ENCODE data around the gene DCDC2B.

DCDC2B gene

GRCh38 chr1:32181563-32181962, 27.3 kb upstream of the DCDC2B start:
- Histone ChIP-seq H3K4me1 (ENCODE audit: control insufficient read depth, insufficient read depth, low read length) (peaks cover 28% of the 10 kb centered on the region), H3K9ac (ENCODE audit: low read depth, low read length) (peak overlapping the region; percentile 96), H3K9me3 (replicated peaks; ENCODE audit: low read length) (no peaks in the 10 kb centered on the region), H3K36me3 (ENCODE audit: insufficient read depth, low read length) (peaks cover 33% of the 10 kb centered on the region), H3K4me2 (ENCODE audit: low read length) (peak overlapping the region; percentile 88), H3K4me3 (ENCODE audit: low read length) (peak overlapping the region; percentile 76), H3K27me3 (ENCODE audit: control insufficient read depth, insufficient read depth, low read length) (no peaks in the 10 kb centered on the region)

DNA sequence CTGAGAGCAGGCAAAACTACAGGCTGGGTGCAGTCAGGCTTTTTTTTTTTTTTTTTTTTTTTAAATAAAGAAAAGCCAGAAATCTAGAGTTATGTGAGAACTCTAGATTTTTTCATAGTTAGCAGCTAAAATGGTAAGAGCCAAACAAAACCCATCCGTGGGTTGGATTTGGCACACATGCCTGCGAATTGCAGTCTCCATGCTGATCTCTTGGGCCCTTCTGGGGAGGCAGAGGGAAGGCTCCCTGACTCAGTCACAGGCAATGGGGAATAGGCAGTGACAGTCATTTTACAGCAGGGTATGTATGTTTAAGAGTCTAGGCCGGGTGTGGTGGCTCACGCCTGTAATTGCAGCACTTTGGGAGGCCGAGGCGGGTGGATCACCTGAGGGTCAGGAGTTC, 26.8 kb upstream of the DCDC2B start:
- Histone ChIP-seq H3K4me2 (ENCODE audit: low read length) (peak overlapping the region; percentile 88), H3K36me3 (ENCODE audit: insufficient read depth, low read length) (peaks cover 38% of the 10 kb centered on the region), H3K9ac (ENCODE audit: low read depth, low read length) (peak overlapping the region; percentile 96), H3K9me3 (replicated peaks; ENCODE audit: low read length) (no peaks in the 10 kb centered on the region), H3K4me3 (ENCODE audit: low read length) (peak overlapping the region; percentile 76), H3K27me3 (ENCODE audit: control insufficient read depth, insufficient read depth, low read length) (no peaks in the 10 kb centered on the region), H3K4me1 (ENCODE audit: control insufficient read depth, insufficient read depth, low read length) (peaks cover 28% of the 10 kb centered on the region)

- Histone ChIP-seq H3K9ac (ENCODE audit: low read depth, low read length) (no peak overlapping the region), H3K4me2 (ENCODE audit: low read length) (peak overlapping the region; percentile 9), H3K27me3 (ENCODE audit: control insufficient read depth, insufficient read depth, low read length) (no peaks in the 10 kb centered on the region), H3K4me1 (ENCODE audit: control insufficient read depth, insufficient read depth, low read length) (peaks cover 21% of the 10 kb centered on the region), H3K9me3 (replicated peaks; ENCODE audit: low read length) (no peaks in the 10 kb centered on the region), H3K36me3 (ENCODE audit: insufficient read depth, low read length) (peaks cover 63% of the 10 kb centered on the region), H3K4me3 (ENCODE audit: low read length) (no peak overlapping the region)
Observed at GRCh38 chr1:32184650-32185049, 24.2 kb upstream of the DCDC2B start.

DNA sequence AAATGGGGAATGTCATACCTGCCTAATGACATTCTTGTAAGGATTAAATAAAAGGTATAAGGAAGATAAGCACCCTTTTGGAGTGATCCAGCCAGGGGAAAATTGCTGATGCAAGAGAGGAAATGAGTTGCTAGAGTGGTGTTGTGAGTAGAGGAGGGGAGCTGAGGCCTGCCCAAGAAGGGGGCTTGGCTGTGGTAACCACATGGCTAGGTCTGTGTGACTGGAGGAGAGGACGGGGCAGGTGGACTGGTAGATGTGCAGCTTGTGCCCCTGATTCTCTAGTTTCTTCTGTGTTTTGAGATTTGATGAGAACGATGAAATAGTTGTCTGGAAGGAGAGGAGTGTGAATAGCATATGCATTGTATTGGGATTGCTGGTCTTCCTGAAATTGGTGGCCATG, 22.8 kb upstream of the DCDC2B start:
- no peak overlapping the region for H3K4me2 ChIP-seq (ENCODE audit: low read length)
- H3K9ac ChIP-seq (ENCODE audit: low read depth, low read length) = no peak overlapping the region
- H3K36me3 ChIP-seq (ENCODE audit: insufficient read depth, low read length) = peaks cover 76% of the 10 kb centered on the region
- H3K4me1 ChIP-seq (ENCODE audit: control insufficient read depth, insufficient read depth, low read length) = peaks cover 19% of the 10 kb centered on the region
- no peaks in the 10 kb centered on the region for H3K9me3 ChIP-seq (replicated peaks; ENCODE audit: low read length)
- H3K4me3 ChIP-seq (ENCODE audit: low read length) = no peak overlapping the region
- H3K27me3 ChIP-seq (ENCODE audit: control insufficient read depth, insufficient read depth, low read length) = no peaks in the 10 kb centered on the region

DNA sequence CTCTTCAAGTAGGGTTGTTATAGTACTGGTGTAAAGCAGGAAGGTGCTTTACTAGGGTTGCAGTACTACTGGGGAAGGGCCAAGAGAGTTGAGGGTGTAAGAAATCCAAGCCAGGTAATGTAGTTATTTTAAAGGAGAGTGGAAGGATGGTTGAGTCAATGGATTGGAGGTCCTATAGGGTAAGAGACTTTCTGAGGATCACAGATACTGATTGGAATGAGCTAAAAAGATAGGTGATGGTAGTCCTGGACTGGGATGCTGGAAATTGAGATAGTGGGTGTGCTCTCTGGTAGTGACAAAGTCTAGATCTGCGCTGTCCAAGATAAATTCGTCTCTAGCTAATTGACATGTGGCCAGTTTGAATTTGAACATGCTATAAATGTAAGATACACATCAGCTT, 22.4 kb upstream of the DCDC2B start:
- H3K4me1 ChIP-seq (ENCODE audit: control insufficient read depth, insufficient read depth, low read length) = peaks cover 15% of the 10 kb centered on the region
- H3K4me3 ChIP-seq (ENCODE audit: low read length) = no peak overlapping the region
- H3K36me3 ChIP-seq (ENCODE audit: insufficient read depth, low read length) = peaks cover 76% of the 10 kb centered on the region
- H3K9ac ChIP-seq (ENCODE audit: low read depth, low read length) = no peak overlapping the region
- H3K27me3 ChIP-seq (ENCODE audit: control insufficient read depth, insufficient read depth, low read length) = no peaks in the 10 kb centered on the region
- H3K4me2 ChIP-seq (ENCODE audit: low read length) = no peak overlapping the region
- H3K9me3 ChIP-seq (replicated peaks; ENCODE audit: low read length) = no peaks in the 10 kb centered on the region

GRCh38 chr1:32187850-32188249, 21.0 kb upstream of the DCDC2B start:
- Histone ChIP-seq H3K9ac (ENCODE audit: low read depth, low read length) (no peak overlapping the region), H3K27me3 (ENCODE audit: control insufficient read depth, insufficient read depth, low read length) (no peaks in the 10 kb centered on the region), H3K4me3 (ENCODE audit: low read length) (no peak overlapping the region), H3K4me2 (ENCODE audit: low read length) (no peak overlapping the region), H3K9me3 (replicated peaks; ENCODE audit: low read length) (no peaks in the 10 kb centered on the region), H3K4me1 (ENCODE audit: control insufficient read depth, insufficient read depth, low read length) (peaks cover 7% of the 10 kb centered on the region), H3K36me3 (ENCODE audit: insufficient read depth, low read length) (peaks cover 85% of the 10 kb centered on the region)

DNA sequence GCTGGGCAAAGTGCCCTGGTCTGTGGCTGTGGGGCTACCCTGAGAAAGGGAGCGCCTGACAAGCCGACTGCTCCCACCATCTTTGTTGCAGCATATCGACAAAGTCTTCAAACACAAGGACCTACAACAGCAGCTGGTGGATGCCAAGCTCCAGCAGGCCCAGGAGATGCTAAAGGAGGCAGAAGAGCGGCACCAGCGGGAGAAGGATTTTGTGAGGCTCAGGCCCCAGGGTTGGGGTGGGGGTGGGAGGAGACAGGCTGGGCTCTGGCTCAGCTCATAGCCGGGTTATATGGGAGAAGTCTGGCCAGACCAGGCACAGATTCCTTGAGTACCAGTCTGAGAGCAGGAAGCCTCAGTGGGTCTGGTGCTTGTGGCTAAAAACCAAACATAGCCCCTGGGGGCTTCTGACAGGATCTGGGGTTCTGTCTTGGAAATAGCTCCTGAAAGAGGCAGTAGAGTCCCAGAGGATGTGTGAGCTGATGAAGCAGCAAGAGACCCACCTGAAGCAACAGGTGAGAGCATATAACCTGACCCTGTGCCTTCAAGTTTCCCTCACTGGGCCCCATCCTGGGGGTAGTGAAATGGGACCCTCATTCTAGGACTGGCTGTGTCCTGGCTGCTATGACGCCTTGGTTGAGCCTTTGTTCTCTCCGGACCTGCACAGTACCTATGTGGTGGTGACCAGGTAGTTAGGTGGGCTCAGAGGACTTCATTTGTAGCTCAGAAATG, 16.5 kb upstream of the DCDC2B start:
- no peaks in the 10 kb centered on the region for H3K27me3 ChIP-seq (ENCODE audit: control insufficient read depth, insufficient read depth, low read length)
- no peaks in the 10 kb centered on the region for H3K9me3 ChIP-seq (replicated peaks; ENCODE audit: low read length)
- peaks cover 98% of the 10 kb centered on the region for H3K36me3 ChIP-seq (ENCODE audit: insufficient read depth, low read length)
- no peak overlapping the region for H3K4me3 ChIP-seq (ENCODE audit: low read length)
- peaks cover 12% of the 10 kb centered on the region for H3K4me1 ChIP-seq (ENCODE audit: control insufficient read depth, insufficient read depth, low read length)
- H3K4me2 ChIP-seq (ENCODE audit: low read length) = no peak overlapping the region
- H3K9ac ChIP-seq (ENCODE audit: low read depth, low read length) = no peak overlapping the region

DNA sequence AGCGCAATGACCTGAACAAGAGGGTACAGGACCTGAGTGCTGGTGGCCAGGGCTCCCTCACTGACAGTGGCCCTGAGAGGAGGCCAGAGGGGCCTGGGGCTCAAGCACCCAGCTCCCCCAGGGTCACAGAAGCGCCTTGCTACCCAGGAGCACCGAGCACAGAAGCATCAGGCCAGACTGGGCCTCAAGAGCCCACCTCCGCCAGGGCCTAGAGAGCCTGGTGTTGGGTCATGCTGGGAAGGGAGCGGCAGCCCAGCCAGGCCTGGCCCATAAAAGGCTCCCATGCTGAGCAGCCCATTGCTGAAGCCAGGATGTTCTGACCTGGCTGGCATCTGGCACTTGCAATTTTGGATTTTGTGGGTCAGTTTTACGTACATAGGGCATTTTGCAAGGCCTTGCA, 13.9 kb upstream of the DCDC2B start:
- Histone ChIP-seq H3K9ac (ENCODE audit: low read depth, low read length) (no peak overlapping the region), H3K27me3 (ENCODE audit: control insufficient read depth, insufficient read depth, low read length) (no peaks in the 10 kb centered on the region), H3K4me3 (ENCODE audit: low read length) (no peak overlapping the region), H3K4me1 (ENCODE audit: control insufficient read depth, insufficient read depth, low read length) (peaks cover 20% of the 10 kb centered on the region), H3K36me3 (ENCODE audit: insufficient read depth, low read length) (peaks cover 89% of the 10 kb centered on the region), H3K9me3 (replicated peaks; ENCODE audit: low read length) (no peaks in the 10 kb centered on the region), H3K4me2 (ENCODE audit: low read length) (no peak overlapping the region)

- Histone ChIP-seq H3K4me2 (ENCODE audit: low read length) (no peak overlapping the region), H3K9me3 (replicated peaks; ENCODE audit: low read length) (no peaks in the 10 kb centered on the region), H3K4me1 (ENCODE audit: control insufficient read depth, insufficient read depth, low read length) (peaks cover 25% of the 10 kb centered on the region), H3K9ac (ENCODE audit: low read depth, low read length) (no peak overlapping the region), H3K36me3 (ENCODE audit: insufficient read depth, low read length) (peaks cover 84% of the 10 kb centered on the region), H3K4me3 (ENCODE audit: low read length) (no peak overlapping the region), H3K27me3 (ENCODE audit: control insufficient read depth, insufficient read depth, low read length) (no peaks in the 10 kb centered on the region)
Observed at GRCh38 chr1:32195531-32195930, 13.4 kb upstream of the DCDC2B start.

GRCh38 chr1:32195972-32196823, 12.7 kb upstream of the DCDC2B start:
- no peaks in the 10 kb centered on the region for H3K27me3 ChIP-seq (ENCODE audit: control insufficient read depth, insufficient read depth, low read length)
- no peak overlapping the region for H3K4me3 ChIP-seq (ENCODE audit: low read length)
- no peak overlapping the region for H3K9ac ChIP-seq (ENCODE audit: low read depth, low read length)
- no peaks in the 10 kb centered on the region for H3K9me3 ChIP-seq (replicated peaks; ENCODE audit: low read length)
- H3K4me1 ChIP-seq (ENCODE audit: control insufficient read depth, insufficient read depth, low read length) = peaks cover 32% of the 10 kb centered on the region
- no peak overlapping the region for H3K4me2 ChIP-seq (ENCODE audit: low read length)
- H3K36me3 ChIP-seq (ENCODE audit: insufficient read depth, low read length) = peaks cover 78% of the 10 kb centered on the region

GRCh38 chr1:32197074-32197473, 11.8 kb upstream of the DCDC2B start:
- no peaks in the 10 kb centered on the region for H3K27me3 ChIP-seq (ENCODE audit: control insufficient read depth, insufficient read depth, low read length)
- no peak overlapping the region for H3K9ac ChIP-seq (ENCODE audit: low read depth, low read length)
- peaks cover 69% of the 10 kb centered on the region for H3K36me3 ChIP-seq (ENCODE audit: insufficient read depth, low read length)
- H3K4me2 ChIP-seq (ENCODE audit: low read length) = no peak overlapping the region
- no peaks in the 10 kb centered on the region for H3K9me3 ChIP-seq (replicated peaks; ENCODE audit: low read length)
- H3K4me3 ChIP-seq (ENCODE audit: low read length) = no peak overlapping the region
- H3K4me1 ChIP-seq (ENCODE audit: control insufficient read depth, insufficient read depth, low read length) = peaks cover 39% of the 10 kb centered on the region
